Measurements from ENCODE around the gene TMC3.
"Not testable (repeated sequence)": the region's sequence is repeated elsewhere in the genome, so short reads cannot be mapped to it uniquely, and the experiment has no call there.

The TMC3 gene

DNA sequence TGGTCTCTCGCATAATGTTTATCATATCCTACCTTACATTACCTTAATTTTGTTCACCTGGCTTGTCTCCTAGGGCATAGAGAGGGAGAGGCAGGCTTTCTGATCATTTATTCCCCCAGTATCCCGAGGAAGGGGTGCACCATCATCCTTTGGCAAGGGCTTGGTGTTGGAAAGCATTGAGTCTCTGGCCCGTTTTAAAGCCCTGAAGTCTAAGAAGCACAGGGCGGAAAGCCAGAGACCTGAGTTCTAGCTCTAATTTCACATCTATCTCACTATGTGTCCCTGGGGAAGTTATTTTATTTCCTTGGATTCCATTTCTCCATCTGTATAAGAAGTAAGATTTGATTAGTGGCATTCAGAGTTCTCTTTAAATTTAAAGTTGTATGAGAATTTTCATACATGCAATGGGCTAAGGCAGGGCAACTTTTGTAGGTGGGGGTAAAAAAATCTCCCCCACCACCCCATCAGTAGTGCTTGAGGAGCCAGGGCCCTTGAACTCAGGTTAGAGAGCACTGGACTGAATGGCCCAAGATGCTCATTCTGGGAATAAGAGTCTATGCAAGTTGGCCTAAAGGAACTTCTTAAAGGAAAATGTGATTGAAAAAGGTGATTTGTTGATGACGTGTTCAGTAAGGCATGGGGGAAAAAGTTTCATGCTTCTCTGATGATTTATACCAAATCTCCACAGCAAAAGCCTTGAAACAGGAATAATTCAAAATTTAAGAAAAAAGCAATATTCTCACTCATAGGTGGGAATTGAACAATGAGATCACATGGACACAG, 10.1 kb downstream of the TMC3 start:
- H3K27me3 Mint-ChIP-seq, result no peaks in the 10 kb centered on the region
- H3K27ac Mint-ChIP-seq, result no peak overlapping the region
- DNase-seq (no peak), ATAC-seq (no peak)
- H3K4me1 Mint-ChIP-seq, result no peaks in the 10 kb centered on the region
- no peaks in the 10 kb centered on the region for H3K9me3 Mint-ChIP-seq
- no peak overlapping the region for H3K4me3 Mint-ChIP-seq

DNA sequence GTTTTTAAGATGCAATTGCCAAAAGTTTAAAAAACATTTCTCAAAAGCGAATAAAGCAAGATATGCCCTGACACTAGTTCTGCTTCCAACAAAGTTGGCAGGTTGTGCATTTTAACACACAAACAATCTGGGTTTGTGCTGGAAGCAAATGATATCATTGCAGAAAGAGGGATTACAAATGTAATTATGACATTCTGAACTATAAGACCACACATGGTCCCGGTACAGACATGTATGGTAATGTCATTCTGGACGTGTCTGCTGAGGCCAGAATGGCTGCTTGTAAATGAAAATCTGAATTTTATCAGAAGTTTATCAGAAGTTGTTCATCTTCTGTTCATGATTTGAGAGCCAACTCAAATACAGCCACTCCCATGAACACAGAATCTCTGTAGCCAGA, 10.7 kb downstream of the TMC3 start:
- no peaks in the 10 kb centered on the region for H3K9me3 Mint-ChIP-seq
- no peak for ATAC-seq
- H3K27me3 Mint-ChIP-seq, result no peaks in the 10 kb centered on the region
- H3K4me3 Mint-ChIP-seq, result no peak overlapping the region
- H3K4me1 Mint-ChIP-seq, result no peaks in the 10 kb centered on the region
- no peak overlapping the region for H3K27ac Mint-ChIP-seq
- no peak for DNase-seq

DNA sequence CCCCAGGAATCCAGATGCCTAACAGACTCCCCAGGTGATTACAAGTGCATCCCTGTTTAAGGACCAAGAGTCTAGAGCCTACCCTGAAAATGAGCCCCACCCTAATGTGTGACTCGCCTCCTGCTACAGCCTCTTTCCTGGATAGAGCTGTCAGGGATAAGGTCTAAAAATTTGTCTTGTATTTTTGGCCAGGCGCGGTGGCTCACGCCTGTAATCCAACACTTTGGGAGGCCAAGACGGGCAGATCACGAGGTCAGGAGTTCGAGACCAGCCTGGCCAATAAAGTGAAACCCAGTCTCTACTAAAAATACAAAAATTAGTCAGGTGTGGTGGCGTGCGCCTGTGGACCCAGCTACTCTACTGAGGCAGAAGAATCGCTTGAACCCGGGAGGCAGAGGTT, 11.2 kb downstream of the TMC3 start:
- H3K27me3 Mint-ChIP-seq, result no peaks in the 10 kb centered on the region
- DNase-seq, result no peak
- no peak overlapping the region for H3K27ac Mint-ChIP-seq
- H3K9me3 Mint-ChIP-seq, result no peaks in the 10 kb centered on the region
- H3K4me1 Mint-ChIP-seq, result no peaks in the 10 kb centered on the region
- H3K4me3 Mint-ChIP-seq, result no peak overlapping the region
- ATAC-seq, result no peak

DNA sequence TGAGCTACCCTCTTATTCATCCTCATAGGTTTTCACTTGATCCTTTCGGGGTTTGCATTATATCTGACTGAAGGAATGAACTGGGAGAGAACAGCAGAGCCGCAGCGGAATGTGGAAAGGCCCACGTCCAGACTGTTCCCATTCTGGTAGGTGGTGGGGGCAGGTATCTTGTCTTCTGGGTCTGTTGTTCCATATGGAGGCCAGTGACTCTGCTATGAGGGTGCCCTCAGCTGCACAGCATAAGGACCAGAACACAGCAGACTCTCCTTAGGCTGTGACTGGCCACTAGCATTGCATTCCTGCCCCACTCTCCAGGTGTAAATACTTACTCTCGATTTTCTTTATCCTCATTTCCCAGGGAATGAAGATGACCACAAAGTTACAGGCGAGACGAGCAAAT, 12.1 kb downstream of the TMC3 start:
- no peak overlapping the region for H3K27ac Mint-ChIP-seq
- H3K27me3 Mint-ChIP-seq, result no peaks in the 10 kb centered on the region
- no peaks in the 10 kb centered on the region for H3K9me3 Mint-ChIP-seq
- H3K4me3 Mint-ChIP-seq, result no peak overlapping the region
- no peak for ATAC-seq
- H3K4me1 Mint-ChIP-seq, result no peaks in the 10 kb centered on the region
- DNase-seq, result no peak

DNA sequence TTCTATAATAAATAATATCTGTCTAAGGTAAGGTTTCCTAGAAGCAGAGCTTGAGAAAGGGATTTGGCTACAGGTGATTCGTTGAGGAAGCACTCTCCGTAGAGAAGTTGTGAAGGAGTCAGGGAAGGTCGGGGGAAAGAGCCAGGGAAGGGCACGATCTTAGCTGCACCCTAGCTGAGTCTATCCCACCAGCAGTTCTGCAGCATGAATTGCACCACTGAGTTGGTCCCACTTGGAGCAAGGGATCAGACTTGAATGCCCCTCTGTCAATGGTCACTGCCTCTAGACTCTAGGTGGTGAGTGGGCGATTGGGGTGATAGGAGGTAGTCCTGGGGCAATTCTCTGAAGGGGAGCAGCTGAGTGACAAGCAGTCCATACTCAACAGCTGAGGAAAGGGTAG, 13.5 kb downstream of the TMC3 start:
- Mint-ChIP-seq H3K9me3 (no peaks in the 10 kb centered on the region), H3K27me3 (no peaks in the 10 kb centered on the region), H3K4me1 (no peaks in the 10 kb centered on the region), H3K4me3 (no peak overlapping the region), H3K27ac (peak overlapping the region in 1 of 2 donors; percentile 37)
- ATAC-seq (no peak), DNase-seq (no peak)

DNA sequence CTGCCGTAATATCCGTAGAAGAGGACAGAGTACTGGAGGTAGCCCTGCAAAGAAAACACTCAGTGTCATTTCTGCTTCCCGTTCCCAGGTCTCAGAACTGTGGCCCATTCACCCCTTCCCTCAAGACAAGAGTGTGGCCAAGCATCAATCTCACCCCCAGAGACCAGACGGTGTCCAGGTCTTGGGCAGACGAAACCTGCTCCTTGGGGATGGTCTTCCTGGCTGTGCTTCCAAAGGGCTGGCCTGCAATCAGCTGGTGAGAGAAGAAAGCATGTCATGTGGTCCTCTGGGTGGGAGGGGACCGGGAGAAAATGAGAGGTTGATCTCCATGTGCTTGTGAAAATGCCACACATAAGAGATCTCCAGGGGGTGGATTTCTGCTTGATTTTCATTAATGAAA, 15.8 kb downstream of the TMC3 start:
- H3K27ac Mint-ChIP-seq, result no peak overlapping the region
- H3K4me3 Mint-ChIP-seq, result no peak overlapping the region
- no peaks in the 10 kb centered on the region for H3K4me1 Mint-ChIP-seq
- DNase-seq, result no peak
- no peaks in the 10 kb centered on the region for H3K27me3 Mint-ChIP-seq
- no peak for ATAC-seq
- H3K9me3 Mint-ChIP-seq, result no peaks in the 10 kb centered on the region

DNA sequence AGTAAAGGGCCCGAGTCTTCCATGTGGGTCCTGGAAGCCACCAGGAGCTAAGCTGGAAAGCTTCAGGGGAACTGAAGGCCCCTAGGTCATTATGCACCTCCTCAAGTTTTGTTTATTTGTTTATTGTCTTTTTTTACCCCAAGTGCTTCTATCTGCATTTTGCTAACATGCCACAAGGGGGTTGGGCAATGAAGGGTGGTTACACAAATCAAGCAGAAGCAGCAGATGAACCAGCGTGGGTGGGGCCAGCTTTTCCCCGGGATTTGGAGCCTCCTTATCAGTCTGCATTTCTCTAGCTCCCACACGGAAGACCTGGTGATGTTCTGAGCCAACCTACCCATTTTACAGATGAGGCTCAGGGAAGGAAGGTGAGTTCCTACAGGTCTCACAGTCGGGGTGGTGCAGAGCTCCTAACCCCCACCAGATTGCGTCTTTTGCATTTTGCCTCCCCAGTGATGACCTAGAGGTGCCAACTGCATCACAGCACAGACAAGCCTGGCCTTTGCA, 16.8 kb downstream of the TMC3 start:
- no peaks in the 10 kb centered on the region for H3K4me1 Mint-ChIP-seq
- DNase-seq (no peak), ATAC-seq (no peak)
- H3K9me3 Mint-ChIP-seq, result no peaks in the 10 kb centered on the region
- H3K4me3 Mint-ChIP-seq, result no peak overlapping the region
- H3K27me3 Mint-ChIP-seq, result no peaks in the 10 kb centered on the region
- no peak overlapping the region for H3K27ac Mint-ChIP-seq

DNA sequence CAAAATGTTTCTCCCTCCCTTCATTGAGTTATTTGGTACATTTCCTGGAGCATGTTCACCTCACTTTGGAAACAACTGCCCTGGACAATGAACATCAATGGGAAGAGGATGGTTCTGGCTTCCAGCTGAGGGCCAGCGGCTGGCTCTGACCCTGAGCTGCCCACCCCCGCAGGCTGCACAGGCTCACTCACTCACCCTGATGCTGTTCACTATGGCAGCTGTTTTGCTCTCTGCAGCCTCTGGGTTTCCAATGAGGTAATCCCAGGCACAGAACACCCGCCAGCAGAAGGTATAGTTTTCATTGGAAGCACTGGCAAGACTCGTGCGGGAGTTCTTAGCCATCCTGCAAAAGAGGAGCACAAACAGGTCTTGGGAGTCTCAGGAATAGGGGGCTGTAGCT, 17.8 kb downstream of the TMC3 start:
- DNase-seq (no peak), ATAC-seq (no peak)
- H3K9me3 Mint-ChIP-seq, result no peaks in the 10 kb centered on the region
- no peak overlapping the region for H3K4me3 Mint-ChIP-seq
- H3K27ac Mint-ChIP-seq, result no peak overlapping the region
- no peaks in the 10 kb centered on the region for H3K4me1 Mint-ChIP-seq
- no peaks in the 10 kb centered on the region for H3K27me3 Mint-ChIP-seq

DNA sequence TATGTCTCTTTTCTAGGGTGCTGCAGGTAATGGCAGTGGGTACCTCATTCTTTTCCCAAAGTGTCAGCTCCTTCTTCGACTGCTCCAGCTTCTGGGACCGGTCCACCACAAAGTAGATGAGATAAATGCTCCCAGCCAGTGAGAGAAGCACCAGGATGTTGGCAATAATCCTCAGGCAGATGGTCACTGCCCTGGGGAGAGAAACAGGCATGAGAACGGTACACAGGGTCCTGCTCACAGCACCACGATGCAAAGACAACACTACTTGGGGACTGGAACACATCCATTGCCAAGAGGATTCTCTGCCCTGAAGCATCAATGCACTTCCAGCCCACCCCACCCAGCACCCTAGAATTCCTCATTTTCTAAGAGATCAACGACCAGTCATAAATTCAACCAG, 22.4 kb downstream of the TMC3 start:
- peaks cover 2% of the 10 kb centered on the region for H3K4me1 Mint-ChIP-seq
- H3K27me3 Mint-ChIP-seq, result no peaks in the 10 kb centered on the region
- H3K9me3 Mint-ChIP-seq, result no peaks in the 10 kb centered on the region
- no peak overlapping the region for H3K27ac Mint-ChIP-seq
- no peak overlapping the region for H3K4me3 Mint-ChIP-seq
- ATAC-seq, result no peak
- no peak for DNase-seq

DNA sequence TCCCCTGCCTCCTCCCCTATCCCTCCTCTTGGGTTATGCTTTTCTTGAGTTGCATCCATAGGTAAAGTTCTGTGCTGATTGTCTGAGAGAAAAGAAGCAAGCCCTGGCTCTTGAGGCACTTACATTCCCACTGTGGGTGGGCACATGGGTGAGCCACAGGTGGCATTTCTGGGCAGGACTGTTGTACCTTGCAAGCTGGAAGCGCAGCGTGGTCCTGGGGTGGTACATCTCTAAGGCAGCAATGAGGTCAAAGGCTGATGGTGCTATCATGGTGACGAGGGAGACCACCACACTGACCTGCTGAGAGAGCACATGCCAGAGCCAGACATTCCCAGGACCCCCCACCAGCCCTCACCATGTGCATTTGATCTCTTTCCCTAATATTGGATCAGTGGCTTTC, 24.7 kb downstream of the TMC3 start:
- no peak overlapping the region for H3K4me3 Mint-ChIP-seq
- H3K9me3 Mint-ChIP-seq, result no peaks in the 10 kb centered on the region
- H3K27me3 Mint-ChIP-seq, result no peaks in the 10 kb centered on the region
- ATAC-seq (no peak), DNase-seq (no peak)
- peaks cover 11% of the 10 kb centered on the region for H3K4me1 Mint-ChIP-seq
- peak overlapping the region in 1 of 2 donors; percentile 46 for H3K27ac Mint-ChIP-seq

DNA sequence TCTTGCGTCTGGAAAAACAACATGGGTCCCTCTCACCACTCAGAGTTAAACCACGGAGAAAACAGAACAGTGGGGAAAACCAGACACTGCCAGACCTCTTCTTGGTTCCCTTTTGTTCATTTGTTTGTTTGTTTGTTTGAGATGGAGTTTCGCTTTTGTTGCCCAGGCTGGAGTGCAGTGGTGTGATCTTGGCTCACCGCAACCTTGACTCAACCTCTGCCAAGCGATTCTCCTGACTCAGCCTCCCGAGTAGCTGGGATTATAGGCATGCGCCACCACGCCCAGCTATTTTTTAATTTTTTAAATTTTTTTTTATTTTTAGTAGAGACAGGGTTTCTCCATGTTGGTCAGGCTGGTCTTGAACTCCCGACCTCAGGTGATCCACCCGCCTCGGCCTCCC, 25.3 kb downstream of the TMC3 start:
- peaks cover 11% of the 10 kb centered on the region for H3K4me1 Mint-ChIP-seq
- not testable (repeated sequence) for ATAC-seq, H3K9me3 Mint-ChIP-seq, H3K27ac Mint-ChIP-seq, DNase-seq, H3K4me3 Mint-ChIP-seq, H3K27me3 Mint-ChIP-seq

DNA sequence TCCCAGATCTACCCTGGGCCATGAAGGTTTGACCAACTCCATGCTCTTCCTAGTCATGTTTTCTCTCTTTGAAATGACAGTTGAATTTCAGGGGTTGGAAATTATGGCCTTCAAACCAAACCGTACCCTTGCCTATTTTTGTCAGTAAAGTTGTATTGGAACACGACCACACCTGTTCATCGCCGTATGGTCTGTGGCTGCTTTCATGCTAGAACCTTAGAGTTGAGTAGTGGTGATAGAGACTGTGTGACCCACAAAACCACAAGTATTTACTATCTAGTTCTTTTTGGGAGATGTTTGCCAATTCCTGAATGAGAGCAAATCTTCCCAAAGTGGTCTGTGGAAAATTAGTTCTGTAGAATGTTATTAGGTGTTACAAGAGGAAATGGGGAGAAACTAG, 26.1 kb downstream of the TMC3 start:
- ATAC-seq (no peak), DNase-seq (no peak)
- H3K27me3 Mint-ChIP-seq, result no peaks in the 10 kb centered on the region
- no peak overlapping the region for H3K27ac Mint-ChIP-seq
- peaks cover 11% of the 10 kb centered on the region for H3K4me1 Mint-ChIP-seq
- no peak overlapping the region for H3K4me3 Mint-ChIP-seq
- no peaks in the 10 kb centered on the region for H3K9me3 Mint-ChIP-seq

DNA sequence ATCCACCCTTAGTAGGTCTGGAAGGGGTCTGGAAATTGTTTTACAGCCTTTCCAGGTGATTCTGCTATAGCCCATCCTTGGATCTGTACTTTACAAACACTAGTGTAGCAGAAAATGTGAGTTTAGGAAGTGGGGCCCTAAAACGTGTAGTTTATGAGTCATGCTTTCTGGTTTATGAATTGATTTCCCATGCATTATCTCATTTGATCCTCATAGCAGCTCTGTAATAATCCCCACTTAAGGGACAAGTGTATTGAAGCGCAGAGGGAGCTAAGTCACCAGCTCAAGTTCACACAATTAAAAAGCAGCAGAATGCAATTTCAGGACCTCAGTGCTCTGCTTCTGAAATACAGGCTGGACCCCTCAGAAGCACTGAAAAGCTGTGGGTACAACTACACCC, 27.4 kb downstream of the TMC3 start:
- Mint-ChIP-seq H3K27ac (no peak overlapping the region), H3K4me1 (peaks cover 11% of the 10 kb centered on the region), H3K27me3 (no peaks in the 10 kb centered on the region), H3K4me3 (no peak overlapping the region), H3K9me3 (no peaks in the 10 kb centered on the region)
- no peak for ATAC-seq
- no peak for DNase-seq

DNA sequence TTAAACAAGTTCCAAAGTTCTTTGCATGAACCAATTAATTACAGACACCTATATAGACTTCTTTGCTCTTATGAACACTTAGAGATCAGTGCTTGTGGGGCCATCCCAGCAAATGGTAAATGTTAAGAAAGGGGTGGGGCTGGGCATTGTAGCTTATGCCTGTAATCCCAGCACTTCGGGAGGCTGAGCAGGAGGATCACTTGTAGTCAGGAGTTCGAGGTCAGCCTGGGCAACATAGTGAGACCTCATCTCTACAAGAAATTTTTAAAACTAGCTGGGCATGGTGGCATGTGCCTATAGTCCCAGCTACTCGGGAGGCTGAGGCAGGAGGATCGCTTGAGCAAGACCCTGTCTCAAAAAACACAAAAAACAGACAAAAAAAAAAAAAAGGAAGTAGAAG, 30.6 kb downstream of the TMC3 start:
- H3K27me3 Mint-ChIP-seq, result no peaks in the 10 kb centered on the region
- DNase-seq, result no peak

DNA sequence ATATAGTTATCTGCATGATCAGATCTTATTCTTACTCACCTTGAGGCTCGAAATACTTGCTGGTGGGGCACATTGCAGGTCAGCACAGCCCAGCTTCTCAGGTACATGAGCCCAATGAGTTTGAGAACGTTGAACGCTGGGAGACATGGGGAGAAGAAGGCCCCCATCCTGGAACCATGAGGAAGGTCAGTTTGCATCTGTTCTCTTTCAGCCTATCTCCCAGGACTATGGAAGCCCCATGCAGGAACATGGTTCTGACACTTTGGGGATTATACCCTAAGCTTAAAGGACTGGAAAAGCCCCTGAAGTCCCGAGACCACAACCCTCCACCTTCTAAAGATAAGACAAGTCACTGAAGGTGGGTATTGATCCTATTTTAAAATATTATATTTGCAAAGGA, 32.7 kb downstream of the TMC3 start:
- Mint-ChIP-seq H3K27me3 (no peaks in the 10 kb centered on the region), H3K27ac (no peak overlapping the region), H3K4me1 (peaks cover 19% of the 10 kb centered on the region), H3K9me3 (no peaks in the 10 kb centered on the region), H3K4me3 (no peak overlapping the region)
- ATAC-seq, result no peak
- no peak for DNase-seq

More for the DNA sequence above, 30.6 kb downstream of the TMC3 start:
- Mint-ChIP-seq H3K4me3 (no peak overlapping the region), H3K4me1 (peaks cover 11% of the 10 kb centered on the region), H3K27ac (no peak overlapping the region), H3K9me3 (no peaks in the 10 kb centered on the region)
- ATAC-seq, result no peak

DNA sequence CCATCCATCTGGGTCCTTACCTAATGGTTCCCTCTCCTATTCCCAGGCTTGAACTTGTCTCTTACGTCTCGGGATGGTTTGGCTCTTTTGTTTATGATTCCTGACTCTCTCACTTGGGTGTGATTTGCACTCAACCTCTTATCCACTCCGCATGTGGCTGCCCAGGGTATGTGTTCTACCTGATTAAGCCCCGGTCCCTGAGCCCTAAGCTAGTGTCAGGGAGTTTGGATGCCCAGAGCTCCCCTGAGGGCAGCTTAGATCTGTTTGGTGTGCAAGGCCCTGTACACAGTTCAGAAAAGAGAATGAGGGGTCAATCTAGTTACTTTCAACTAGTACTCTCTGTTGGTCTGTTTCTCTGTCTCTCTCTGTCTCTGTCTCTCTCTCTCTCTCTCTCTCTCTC, 34.2 kb downstream of the TMC3 start:
- no peak for ATAC-seq
- Mint-ChIP-seq H3K4me1 (peaks cover 17% of the 10 kb centered on the region), H3K27me3 (no peaks in the 10 kb centered on the region), H3K4me3 (no peak overlapping the region), H3K9me3 (no peaks in the 10 kb centered on the region), H3K27ac (no peak overlapping the region)
- no peak for DNase-seq

DNA sequence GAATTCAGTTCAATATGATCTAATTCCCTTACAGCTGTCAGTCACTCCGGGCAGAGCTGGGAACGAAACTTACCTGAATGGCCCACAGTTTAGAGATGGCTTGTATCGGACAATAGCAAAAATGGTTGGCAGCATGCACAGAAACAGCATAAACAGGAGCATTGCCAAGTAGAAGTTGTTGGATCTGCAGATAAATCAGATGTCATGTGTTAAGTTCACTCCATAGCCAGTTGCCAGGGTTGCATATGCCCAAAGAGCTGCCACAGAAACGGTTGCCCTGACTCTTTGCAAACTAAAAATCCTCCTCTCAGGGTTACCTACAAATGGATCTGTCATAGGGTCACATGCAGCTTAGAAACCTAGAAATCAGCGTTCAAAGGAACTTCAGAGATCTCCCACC, 34.7 kb downstream of the TMC3 start:
- H3K4me3 Mint-ChIP-seq, result no peak overlapping the region
- H3K4me1 Mint-ChIP-seq, result peaks cover 17% of the 10 kb centered on the region
- H3K9me3 Mint-ChIP-seq, result no peaks in the 10 kb centered on the region
- no peak overlapping the region for H3K27ac Mint-ChIP-seq
- DNase-seq, result no peak
- no peaks in the 10 kb centered on the region for H3K27me3 Mint-ChIP-seq
- no peak for ATAC-seq
